Lower lobe of right lung (tissue), 2 donors: Measurements from ENCODE around the gene FLYWCH2. TPM values are rescaled to one million over a fixed set of nuclear protein-coding genes. Genes with fewer than 3 reads are reported as not detected.

ENCODE experiments used
- ATAC-seq, 2 donors: fragments of 200-7000 bp; cut with Tn5 transposase; one replicate each; pipeline ENCODE4 v1.9.1; 2020 to 2022; ENCODE audit warnings: mild to moderate bottlenecking in 2 of 2, moderate library complexity in 2 of 2
- DNase-seq: peaks from one replicate; pipeline ENCODE4 v3.0.0-alpha.2; 2020
- H3K27ac ChIP-seq: fragments of 200-600 bp; one replicate; pipeline ENCODE4 v1.8.0; 2022
- H3K27me3 ChIP-seq: fragments of 200-600 bp; one replicate; pipeline ENCODE4 v1.8.0; 2022; ENCODE audit warnings: low read depth
- H3K36me3 ChIP-seq: fragments of 200-600 bp; one replicate; pipeline ENCODE4 v1.8.0; 2022; ENCODE audit warnings: mild to moderate bottlenecking
- H3K4me1 ChIP-seq: fragments of 200-600 bp; one replicate; pipeline ENCODE4 v1.8.0; 2022
- H3K4me3 ChIP-seq: fragments of 200-600 bp; one replicate; pipeline ENCODE4 v1.8.0; 2022; ENCODE audit warnings: mild to moderate bottlenecking
- H3K9me3 ChIP-seq: fragments of 200-600 bp; one replicate; pipeline ENCODE4 v1.8.0; 2022
- CTCF ChIP-seq: fragments of 200-600 bp; IDR thresholded peaks from one replicate; pipeline ENCODE4 v1.8.0; 2022; ENCODE audit warnings: antibody characterized with exemption, mild to moderate bottlenecking
- intact Hi-C: fragments of 100-400 bp; cut with DNase I; formaldehyde crosslinking; loops from one replicate; pipeline ENCODE4 v1.11.0; 2022
- long read RNA-seq: library from polyadenylated mRNA; unstranded; transcript quantifications from one replicate; pipeline ENCODE4 v2.0.0, GENCODE V29; 2021
- total RNA-seq: library from RNA; stranded (reverse); fragmentation: NEBNext Ultra II Directional; extraction: Animal tissue kit (Norgen Biotek cat#: 25700); gene quantifications from one replicate; pipeline ENCODE4 v1.2.1, GENCODE V29; 2021
- donor health status: DM: no; HTN: yes; CAD: no; lungs with severe emphysema.

Gene FLYWCH2
- total RNA-seq, result 27.8 TPM
- long read RNA-seq, transcript FLYWCH2-202 (4 exons, 1,036 nt), result major isoform, 23 of 33 reads
- long read RNA-seq, partial matches to known transcripts, result 0 of 33 reads
- long read RNA-seq, other reads (novel, unspliced or antisense), result 10 of 33 reads

DNA sequence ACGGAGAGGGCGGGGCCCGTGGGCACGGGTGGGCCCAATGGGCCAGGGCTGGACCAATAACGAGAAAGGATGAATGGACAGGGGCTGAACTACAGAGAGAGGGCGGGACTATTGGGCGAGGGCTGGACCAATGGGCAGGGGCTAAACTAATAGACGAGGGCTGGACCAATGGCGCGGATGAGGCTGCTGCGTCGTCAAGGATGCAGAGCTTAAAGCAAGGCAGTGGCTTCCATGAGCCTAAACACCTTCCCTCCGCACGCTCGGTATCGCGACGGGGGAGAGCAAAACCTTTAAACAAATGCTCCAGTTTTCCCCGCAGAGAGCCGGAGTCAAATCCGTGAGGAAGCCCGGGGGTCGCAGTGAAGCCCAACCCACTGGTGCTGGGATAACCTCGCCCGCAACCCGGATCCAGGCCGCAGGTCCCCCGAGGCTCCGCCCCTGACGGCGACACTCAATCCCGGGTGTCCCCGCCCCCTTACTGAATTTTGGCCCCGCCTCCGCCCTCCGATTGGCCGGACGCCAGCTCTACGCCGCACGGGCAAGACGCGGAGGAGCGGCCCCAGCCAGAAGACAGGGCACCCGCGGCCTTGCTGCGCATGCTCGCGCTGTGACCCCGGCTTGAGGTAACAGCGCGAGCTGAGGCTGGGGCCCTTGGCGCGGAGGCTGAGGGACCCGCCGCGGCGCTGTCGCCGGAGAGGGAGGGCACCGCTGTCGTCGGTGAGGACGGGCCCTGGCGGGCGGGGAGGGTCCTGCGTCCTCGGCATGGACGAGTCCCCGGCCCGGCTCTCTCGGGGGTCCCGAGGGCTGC, at the start of gene FLYWCH2:
FLYWCH2 (plus strand) TSS at position 566 of the 808 bp plus-strand sequence. CDS start 13,235 bp downstream, outside the sequence.
- ATAC-seq, result peak; percentile 99
- Histone ChIP-seq H3K4me1 (peaks cover 12% of the 10 kb centered on the region), H3K4me3 (peak within 1 kb of the TSS; percentile 93), H3K9me3 (no peaks in the 10 kb centered on the region), H3K36me3 (no peaks in the 10 kb centered on the region), H3K27ac (peak within 1 kb of the TSS; percentile 95), H3K27me3 (no peaks in the 10 kb centered on the region)
- intact Hi-C loops, result no loop called here
- TF ChIP-seq CTCF, result no peak
- DNase-seq, result peak; percentile 98

- intact Hi-C loops, result no loop called here
- no peak for TF ChIP-seq CTCF
- Histone ChIP-seq H3K4me3 (no peak overlapping the region), H3K27ac (no peak overlapping the region), H3K27me3 (peaks cover 10% of the 10 kb centered on the region), H3K36me3 (no peaks in the 10 kb centered on the region), H3K9me3 (no peaks in the 10 kb centered on the region), H3K4me1 (peaks cover 9% of the 10 kb centered on the region)
- DNase-seq (peak; percentile 26), ATAC-seq (no peak)
Measured at GRCh38 chr16:2833776-2834175, 49.2 kb upstream of the FLYWCH2 start.

DNA sequence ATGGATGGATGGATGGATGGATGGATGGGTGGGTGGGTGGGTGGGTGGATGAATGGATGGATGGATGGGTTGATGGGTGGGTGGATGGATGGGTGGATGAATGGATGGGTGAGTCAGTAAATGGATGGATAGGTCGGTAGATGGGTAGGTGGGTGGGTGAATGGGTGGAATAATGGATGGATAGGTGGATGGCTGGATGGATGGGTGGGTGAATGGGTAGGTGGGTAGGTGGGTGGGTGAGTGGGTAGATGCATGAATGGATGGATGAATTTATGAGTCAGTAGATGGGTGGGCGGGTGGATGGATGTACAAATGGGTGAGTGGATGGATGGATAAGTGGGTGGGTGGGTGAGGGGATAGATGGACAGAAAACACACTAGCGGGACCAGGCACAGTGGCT, 48.0 kb upstream of the FLYWCH2 start:
- TF ChIP-seq CTCF, result no peak
- H3K36me3 ChIP-seq, result no peaks in the 10 kb centered on the region
- H3K27me3 ChIP-seq, result peaks cover 5% of the 10 kb centered on the region
- DNase-seq (no peak), ATAC-seq (no peak)
- H3K4me1 ChIP-seq, result peaks cover 3% of the 10 kb centered on the region
- no peak overlapping the region for H3K27ac ChIP-seq
- intact Hi-C loops, result no loop called here
- H3K9me3 ChIP-seq, result no peaks in the 10 kb centered on the region
- no peak overlapping the region for H3K4me3 ChIP-seq

- H3K36me3 ChIP-seq, result no peaks in the 10 kb centered on the region
- ATAC-seq (peak; percentile 74 to 83), DNase-seq (peak; percentile 72)
- no peak overlapping the region for H3K4me3 ChIP-seq
- H3K27ac ChIP-seq, result peak overlapping the region; percentile 36
- no peaks in the 10 kb centered on the region for H3K4me1 ChIP-seq
- TF ChIP-seq CTCF, result no peak
- intact Hi-C loops, result no loop called here
- no peaks in the 10 kb centered on the region for H3K9me3 ChIP-seq
- H3K27me3 ChIP-seq, result peaks cover 3% of the 10 kb centered on the region
Measured at GRCh38 chr16:2835638-2836493, 47.1 kb upstream of the FLYWCH2 start.

- DNase-seq, result peak; percentile 19
- TF ChIP-seq CTCF, result no peak
- ATAC-seq, result no peak
- intact Hi-C loops, result no loop called here
- H3K4me3 ChIP-seq, result no peak overlapping the region
- peaks cover 7% of the 10 kb centered on the region for H3K4me1 ChIP-seq
- no peaks in the 10 kb centered on the region for H3K9me3 ChIP-seq
- H3K27ac ChIP-seq, result peak overlapping the region; percentile 36
- H3K36me3 ChIP-seq, result no peaks in the 10 kb centered on the region
- H3K27me3 ChIP-seq, result peaks cover 3% of the 10 kb centered on the region
Measured at GRCh38 chr16:2836646-2837508, 46.1 kb upstream of the FLYWCH2 start.
